Measurements from ENCODE around the gene KCNK13.
"Not testable (repeated sequence)": the region's sequence is repeated elsewhere in the genome, so short reads cannot be mapped to it uniquely, and the experiment has no call there.

KCNK13 gene
- 0 to 0.35 (median 0) reads per million in 4 experiments for total RNA-seq

- no peak for DNase-seq
Observed at GRCh38 chr14:90061685-90062126, at the start of gene KCNK13. KCNK13 (plus strand) TSS chr14:90061994; CDS start chr14:90062206, 212 bp downstream.

GRCh38 chr14:90017371-90017770 is 44.4 kb upstream of the KCNK13 start:
- DNase-seq: no peak

- DNase-seq: no peak
Observed at GRCh38 chr14:90019824-90020523, 41.8 kb upstream of the KCNK13 start.

GRCh38 chr14:90023176-90023896 is 38.5 kb upstream of the KCNK13 start:
- DNase-seq: no peak

GRCh38 chr14:90024910-90025309 is 36.9 kb upstream of the KCNK13 start:
- DNase-seq: no peak

- not testable (repeated sequence) for DNase-seq
Observed at GRCh38 chr14:90026608-90027007, 35.2 kb upstream of the KCNK13 start.

GRCh38 chr14:90027842-90028241 is 34.0 kb upstream of the KCNK13 start:
- DNase-seq: no peak

- no peak for DNase-seq
Observed at GRCh38 chr14:90034156-90034555, 27.6 kb upstream of the KCNK13 start.

GRCh38 chr14:90034835-90035525 is 26.8 kb upstream of the KCNK13 start:
- DNase-seq: no peak

- DNase-seq: no peak
Observed at GRCh38 chr14:90039253-90040010, 22.4 kb upstream of the KCNK13 start.

GRCh38 chr14:90040411-90040810 is 21.4 kb upstream of the KCNK13 start:
- DNase-seq: no peak

GRCh38 chr14:90042496-90043252 is 19.1 kb upstream of the KCNK13 start:
- DNase-seq: no peak

- no peak for DNase-seq
Observed at GRCh38 chr14:90045616-90046015, 16.2 kb upstream of the KCNK13 start.

GRCh38 chr14:90049390-90049789 is 12.4 kb upstream of the KCNK13 start:
- DNase-seq: no peak

- DNase-seq: no peak
Observed at GRCh38 chr14:90050271-90050670, 11.5 kb upstream of the KCNK13 start.

GRCh38 chr14:90053044-90053443 is 8.8 kb upstream of the KCNK13 start:
- no peak for DNase-seq

- DNase-seq: no peak
Observed at GRCh38 chr14:90054803-90055202, 7.0 kb upstream of the KCNK13 start.

- no peak for DNase-seq
Observed at GRCh38 chr14:90056826-90057225, 5.0 kb upstream of the KCNK13 start.

GRCh38 chr14:90058876-90059458 is 2.8 kb upstream of the KCNK13 start:
- DNase-seq: no peak

- no peak for DNase-seq
Observed at GRCh38 chr14:90060312-90060964, 1.4 kb upstream of the KCNK13 start.

Measured in effector CD8-positive, alpha-beta T cell (primary cell).